Stimulated activated CD8-positive, alpha-beta memory T cell treated with anti-CD3 and anti-CD28 coated beads, Interleukin-12 subunit alpha, Interleukin-12 subunit beta, amount 100 ng/mL, for 1 hour (primary cell): ENCODE data around the gene COQ4.
"Not testable (repeated sequence)": the region's sequence is repeated elsewhere in the genome, so short reads cannot be mapped to it uniquely, and the experiment has no call there.

ENCODE experiments used
- DNase-seq: peaks from one replicate; pipeline ENCODE4 v3.0.0-alpha.2; 2020; ENCODE audit warnings: low read depth

Gene COQ4

GRCh38 chr9:128298535-128299482 is 23.8 kb upstream of the COQ4 start:
- no peak for DNase-seq

DNA sequence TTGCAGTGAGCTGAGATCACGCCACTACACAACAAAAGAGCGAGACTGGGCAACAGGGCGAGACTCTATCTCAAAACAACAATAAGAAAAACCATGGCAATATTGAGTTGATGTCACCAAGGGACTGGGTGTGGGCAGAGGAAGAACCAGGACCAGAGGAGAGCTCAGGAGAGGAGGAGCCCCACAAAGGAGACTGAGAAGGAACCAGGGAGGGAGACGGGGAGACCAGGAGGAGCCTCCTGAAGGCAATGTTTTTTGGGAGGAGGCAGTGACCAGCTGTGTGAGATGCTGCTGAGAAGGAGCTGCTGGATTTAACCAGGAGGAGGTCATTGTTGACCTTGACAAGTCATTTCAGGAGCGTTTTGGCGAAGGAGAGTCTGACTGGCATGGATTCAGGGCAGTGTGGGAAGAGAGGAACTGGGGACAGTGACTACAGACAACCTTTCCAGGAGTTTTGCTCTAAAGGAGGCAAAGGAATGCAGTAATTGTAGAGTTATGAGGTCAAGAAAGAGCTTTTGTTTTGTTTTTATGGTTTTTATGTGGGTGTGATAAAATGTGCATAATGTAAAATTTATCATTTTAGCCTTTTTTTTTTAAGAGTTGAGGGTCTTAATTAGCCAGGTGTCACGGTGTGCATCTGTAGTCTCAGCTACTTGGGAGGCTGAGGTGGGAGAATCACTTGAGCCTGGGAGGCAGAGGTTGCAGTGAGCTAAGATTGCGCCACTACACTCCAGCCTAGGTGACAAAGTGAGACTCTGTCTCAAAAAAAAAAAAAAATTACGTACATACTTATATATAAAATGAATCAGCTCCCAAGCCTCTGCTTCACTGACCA is 18.3 kb upstream of the COQ4 start:
- no peak for DNase-seq

- DNase-seq = no peak
These were observed 17.7 kb upstream of the COQ4 start for GRCh38 chr9:128304971-128305288.

GRCh38 chr9:128309551-128309950 is 13.1 kb upstream of the COQ4 start:
- DNase-seq = no peak

DNA sequence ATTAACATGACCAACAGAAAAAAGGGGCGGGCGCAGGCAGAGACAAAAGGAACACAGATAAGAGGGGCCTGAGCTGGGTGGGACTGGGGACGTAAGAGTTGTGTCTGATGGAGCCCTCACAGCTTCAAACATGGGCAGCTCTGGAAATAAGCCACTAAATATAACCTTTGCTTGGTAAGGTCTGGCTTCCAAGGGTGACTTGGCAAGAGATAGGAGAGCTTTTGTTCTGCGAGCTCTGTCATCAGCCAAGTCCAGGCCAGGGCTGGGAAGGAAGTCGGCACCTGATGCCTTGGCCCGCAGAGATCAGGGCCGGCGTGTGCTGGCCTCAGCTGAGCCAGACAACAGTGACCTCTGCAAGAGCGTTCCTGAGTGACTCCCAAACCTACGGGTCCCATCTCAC is 12.2 kb upstream of the COQ4 start:
- DNase-seq = no peak

DNA sequence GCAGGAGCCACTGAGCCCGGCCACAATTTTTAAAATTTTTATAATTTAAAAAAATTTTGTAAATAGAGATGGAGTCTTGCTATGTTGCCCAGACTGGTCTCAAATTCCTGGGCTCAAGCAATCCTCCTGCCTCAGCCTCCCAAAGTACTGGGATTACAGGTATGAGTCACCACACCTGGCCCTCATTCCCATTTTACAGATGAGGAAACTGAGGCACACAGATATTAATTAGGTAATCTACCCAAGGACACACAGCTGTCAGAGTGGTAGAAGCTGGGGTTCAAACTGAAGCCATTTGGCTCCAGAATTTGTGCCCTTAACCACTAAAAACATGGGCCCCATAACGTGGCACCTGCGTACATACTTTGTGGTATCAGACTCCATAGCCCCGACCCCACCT is 7.9 kb upstream of the COQ4 start:
- DNase-seq = no peak

DNA sequence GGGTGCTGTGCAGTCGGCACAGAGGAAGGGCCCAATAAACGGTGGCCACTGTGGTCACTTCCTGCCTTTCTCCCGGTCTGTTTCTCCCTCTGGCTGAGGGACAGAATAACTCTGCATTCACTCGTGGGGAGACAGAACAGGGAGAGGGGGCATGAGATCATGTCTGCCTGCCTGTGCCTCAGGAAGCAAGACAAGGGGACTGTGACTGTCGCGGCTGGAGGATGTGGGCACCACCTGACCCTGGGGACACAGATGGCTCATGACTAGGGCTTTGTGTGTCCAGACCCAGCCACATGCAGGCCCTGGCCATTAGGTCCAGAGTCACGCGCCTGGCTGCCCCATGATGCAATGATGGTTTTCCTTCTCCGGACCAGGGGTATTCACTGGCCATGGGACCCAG is 6.2 kb upstream of the COQ4 start:
- no peak for DNase-seq

GRCh38 chr9:128317629-128318028 is 5.0 kb upstream of the COQ4 start:
- no peak for DNase-seq

- DNase-seq = no peak
These were observed 1.3 kb upstream of the COQ4 start for GRCh38 chr9:128321343-128321742.

DNA sequence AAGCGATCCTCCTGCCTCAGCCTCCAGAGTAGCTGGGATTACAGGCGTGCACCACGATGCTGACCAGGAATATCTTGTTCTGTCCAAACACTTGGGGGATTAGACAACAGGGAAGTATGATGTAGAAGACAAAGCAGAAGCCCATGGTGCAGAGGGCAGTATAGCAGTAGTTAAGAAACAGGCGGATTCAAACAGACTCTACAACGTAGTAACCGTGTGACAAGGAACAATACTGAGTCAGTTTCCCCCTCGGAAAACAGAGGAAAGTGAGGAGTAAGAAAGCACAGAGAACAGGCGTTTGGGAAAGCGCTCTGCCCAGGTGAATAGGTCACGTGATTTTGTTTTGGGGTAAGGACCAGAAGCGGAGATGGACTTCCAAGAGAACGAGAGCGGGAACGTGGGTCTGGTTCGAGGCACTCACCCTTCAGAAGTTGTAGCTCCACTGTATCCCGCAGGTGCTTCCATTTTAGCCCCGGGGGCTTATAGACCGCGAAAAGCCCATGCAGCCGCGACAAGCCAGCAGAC is 698 bp upstream of the COQ4 start:
- no peak for DNase-seq

DNA sequence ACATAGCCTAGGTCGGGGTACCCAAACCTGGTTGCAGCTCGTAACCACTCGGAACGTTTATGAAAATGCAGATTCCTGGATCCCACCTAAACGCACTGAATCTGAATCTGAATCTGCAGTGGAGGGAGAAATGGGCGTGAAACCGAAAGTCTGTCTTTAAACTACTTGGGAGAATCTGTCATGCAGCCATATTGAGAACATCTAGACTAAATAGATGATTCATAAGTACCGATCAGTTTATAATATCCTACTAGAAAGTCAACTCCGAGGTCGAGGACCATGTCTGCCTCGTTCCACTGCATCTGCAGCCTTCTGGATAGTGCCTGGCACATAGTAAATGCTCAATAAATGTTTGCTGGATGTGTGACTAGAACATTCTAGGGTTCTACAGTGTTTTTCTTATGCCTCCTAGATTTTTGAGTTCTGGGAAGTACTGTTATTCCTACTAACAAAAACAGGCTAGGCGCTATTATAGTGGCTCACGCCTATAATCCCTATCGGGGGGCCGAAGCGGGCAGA is 632 bp downstream of the COQ4 start:
- DNase-seq = no peak

DNA sequence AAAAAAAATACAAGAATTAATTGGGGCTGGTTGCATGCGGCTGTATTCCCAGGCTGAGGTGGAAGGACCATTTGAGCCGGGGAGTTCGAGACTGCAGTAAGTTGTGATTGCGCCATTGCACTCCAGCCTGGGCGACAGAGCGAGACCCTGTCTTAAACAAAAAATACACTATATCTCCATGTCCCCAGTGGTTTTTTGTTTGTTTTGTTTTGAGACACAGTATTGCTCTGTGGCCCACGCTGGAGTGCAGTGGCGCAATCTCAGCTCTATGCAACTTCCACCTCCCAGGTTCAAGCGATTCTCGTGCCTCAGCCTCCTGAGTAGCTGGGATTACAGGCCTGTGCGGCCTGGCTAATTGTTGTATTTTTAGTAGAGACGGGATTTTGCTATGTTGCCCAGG is 1.2 kb downstream of the COQ4 start:
- no peak for DNase-seq

GRCh38 chr9:128324401-128324800 is 1.8 kb downstream of the COQ4 start:
- no peak for DNase-seq

DNA sequence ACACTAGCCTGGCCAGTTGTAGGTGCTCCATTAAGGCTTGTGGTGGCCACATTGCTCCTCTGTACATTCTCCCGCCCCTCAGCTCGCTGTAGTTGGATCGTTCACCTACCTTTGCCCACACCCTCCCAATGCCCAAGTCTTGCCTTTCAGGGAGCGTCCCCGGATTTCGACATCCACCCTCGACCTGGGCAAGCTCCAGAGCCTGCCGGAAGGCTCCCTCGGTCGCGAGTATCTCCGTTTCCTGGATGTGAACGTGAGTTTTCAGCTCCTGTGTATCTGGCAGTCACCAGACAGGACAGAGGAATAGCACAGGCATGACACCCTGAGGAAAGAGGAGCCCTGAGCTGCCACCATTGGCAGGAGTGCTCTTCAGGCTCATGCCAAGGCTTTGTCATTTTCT is 3.0 kb downstream of the COQ4 start:
- DNase-seq = no peak

DNA sequence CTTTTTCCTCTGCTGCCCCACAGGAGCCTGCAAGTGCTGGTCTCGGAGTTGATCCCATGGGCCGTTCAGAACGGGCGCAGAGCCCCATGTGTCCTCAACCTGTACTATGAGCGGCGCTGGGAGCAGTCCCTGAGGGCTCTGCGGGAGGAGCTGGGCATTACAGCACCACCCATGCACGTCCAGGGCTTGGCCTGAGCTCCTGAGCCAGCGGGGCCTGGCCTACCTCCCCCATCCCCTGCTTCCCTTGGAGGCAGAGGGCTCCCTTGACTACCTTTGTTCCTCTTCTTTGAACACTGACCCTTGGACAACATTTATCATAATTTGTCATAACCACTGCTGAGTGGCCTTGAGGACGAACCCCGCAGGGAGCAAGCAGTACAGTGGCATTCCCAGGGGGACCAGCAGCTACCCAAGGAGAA is 10.8 kb downstream of the COQ4 start:
- DNase-seq = no peak

DNA sequence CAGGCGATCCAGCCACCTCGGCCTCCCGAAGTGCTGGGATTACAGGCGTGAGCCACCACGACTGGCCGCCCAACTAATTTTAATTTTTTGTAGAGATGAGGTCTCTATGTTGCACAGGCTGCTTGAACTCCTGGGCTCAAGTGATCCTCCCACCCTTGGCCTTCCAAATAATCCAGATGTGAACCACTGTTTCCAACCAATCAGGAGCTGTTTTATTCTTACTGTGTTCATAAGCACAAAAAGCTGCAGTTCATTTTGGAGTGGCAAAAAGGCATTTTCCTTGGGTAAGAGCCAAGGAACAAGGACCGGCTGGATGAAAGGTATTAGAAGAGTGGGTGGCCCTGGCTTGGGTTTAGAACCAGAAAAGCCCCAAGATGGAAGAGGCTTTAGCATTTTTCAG is 12.5 kb downstream of the COQ4 start:
- no peak for DNase-seq

DNA sequence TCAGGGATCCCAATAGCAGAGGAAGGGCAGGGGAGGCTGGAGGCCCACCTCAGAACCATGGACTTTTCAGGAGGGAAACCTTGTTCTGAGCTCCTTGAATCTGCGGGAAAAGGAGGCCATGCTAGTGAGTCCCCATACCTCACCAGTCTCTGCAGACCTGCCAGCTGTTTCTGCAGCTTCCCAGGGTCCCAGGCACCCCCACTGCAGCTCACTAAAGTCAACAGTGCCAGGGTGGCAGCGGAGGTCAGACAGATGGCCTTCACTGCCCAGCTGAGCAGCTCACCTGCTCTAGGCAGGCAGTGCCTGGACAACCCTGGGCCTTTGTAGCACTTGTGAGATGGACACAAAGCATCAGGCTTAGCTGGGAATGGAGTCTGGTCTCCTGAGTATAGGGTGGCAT is 13.3 kb downstream of the COQ4 start:
- DNase-seq = no peak

GRCh38 chr9:128337936-128338335 is 15.3 kb downstream of the COQ4 start:
- DNase-seq = no peak

DNA sequence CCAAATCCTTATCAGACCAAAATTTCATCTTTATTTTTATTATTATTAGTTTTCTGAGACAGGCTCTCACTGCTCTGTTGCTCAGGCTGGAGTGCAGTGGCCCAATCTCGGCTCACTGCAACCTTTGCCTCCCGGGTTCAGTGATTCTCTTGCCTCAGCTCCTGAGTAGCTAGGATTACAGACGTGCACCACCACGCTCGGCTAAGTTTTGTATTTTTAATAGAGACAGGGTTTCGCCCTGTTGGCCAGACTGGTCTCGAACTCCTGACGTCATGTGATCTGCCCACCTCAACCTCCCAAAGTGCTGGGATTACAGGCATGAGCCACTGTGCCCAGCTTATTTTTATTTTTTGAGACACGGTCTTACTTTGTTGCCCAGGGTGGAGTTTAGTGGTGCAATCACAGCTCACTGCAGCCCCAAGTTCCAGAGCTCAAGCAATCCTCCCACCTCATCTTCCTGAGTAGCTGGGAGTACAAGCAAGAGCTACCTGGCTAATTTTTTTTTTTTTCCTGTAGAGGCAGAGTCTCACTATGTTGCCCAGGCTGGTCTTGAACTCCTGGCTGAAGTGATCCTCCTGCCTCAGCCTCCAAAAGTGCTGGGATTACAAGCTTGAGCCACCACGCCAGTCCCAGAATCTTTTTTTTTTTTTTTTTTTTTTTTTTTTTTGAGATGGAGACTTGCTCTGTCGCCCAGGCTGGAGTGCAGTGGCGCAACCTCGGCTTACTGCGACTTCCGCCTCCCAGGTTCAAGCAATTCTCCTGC is 16.4 kb downstream of the COQ4 start:
- DNase-seq = not testable (repeated sequence)

DNA sequence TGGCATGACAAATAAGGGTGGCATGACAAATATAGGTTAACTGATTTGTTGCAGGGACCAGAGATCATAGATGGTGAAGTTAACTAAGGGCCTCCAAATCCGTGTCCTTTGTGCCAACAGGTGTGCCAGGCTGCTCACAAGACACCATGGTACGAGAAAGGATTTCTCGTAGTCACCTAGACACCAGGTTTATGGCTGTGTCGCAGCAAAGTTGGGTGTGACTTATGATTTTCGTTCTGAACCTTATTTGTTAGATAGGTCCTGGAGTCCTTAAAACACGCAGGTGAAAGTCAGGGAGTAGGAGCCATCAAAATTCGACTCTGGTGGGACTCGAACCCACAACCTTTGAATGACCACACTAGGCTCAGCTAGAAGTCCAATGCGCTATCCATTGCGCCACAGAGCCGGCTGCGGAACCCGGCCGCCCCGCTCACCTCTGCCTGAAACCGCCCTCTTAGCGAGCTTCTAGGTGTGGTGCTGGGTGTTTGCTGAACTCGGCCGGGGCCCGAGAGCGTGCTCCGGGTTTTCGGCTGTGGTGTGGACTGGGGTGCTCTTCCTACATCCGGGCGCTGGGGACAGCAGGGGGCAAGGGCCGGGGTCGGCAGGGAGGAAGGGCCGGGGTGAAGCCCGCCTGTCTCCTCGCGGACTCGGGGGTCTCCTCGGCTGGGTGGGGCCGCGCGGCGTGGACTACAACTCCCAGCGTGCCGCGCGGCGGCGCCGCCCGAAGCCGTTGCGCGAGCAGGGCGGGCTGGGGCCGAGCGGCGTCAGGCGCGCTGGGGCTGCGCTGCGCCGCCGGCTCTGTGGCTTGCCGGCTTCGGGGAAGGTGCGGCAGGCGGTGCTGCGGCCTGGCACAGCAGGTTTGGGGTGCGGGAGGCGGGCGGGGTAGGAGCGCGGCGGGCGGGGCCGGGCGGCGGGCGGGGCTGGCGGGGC is 17.4 kb downstream of the COQ4 start, which contains the start of gene SLC27A4:
Gene SLC27A4, plus strand, starts transcription at position 767 of the 930 bp plus-strand sequence. CDS start 2,606 bp downstream, outside the sequence.
- DNase-seq = peak; percentile 56
